GM12892 (cell line): Measurements from ENCODE around the gene PIAS4.

Experiments used
- POLR2A ChIP-seq: IDR thresholded peaks from 2 replicates; pipeline ENCODE4 v1.6.1; 2011; ENCODE audit warnings: low read depth, low read length, control low read depth
- POLR2AphosphoS5 ChIP-seq: IDR thresholded peaks from 2 replicates; pipeline ENCODE4 v1.6.1; 2011; ENCODE audit warnings: low read depth, low read length, control low read depth

DNA sequence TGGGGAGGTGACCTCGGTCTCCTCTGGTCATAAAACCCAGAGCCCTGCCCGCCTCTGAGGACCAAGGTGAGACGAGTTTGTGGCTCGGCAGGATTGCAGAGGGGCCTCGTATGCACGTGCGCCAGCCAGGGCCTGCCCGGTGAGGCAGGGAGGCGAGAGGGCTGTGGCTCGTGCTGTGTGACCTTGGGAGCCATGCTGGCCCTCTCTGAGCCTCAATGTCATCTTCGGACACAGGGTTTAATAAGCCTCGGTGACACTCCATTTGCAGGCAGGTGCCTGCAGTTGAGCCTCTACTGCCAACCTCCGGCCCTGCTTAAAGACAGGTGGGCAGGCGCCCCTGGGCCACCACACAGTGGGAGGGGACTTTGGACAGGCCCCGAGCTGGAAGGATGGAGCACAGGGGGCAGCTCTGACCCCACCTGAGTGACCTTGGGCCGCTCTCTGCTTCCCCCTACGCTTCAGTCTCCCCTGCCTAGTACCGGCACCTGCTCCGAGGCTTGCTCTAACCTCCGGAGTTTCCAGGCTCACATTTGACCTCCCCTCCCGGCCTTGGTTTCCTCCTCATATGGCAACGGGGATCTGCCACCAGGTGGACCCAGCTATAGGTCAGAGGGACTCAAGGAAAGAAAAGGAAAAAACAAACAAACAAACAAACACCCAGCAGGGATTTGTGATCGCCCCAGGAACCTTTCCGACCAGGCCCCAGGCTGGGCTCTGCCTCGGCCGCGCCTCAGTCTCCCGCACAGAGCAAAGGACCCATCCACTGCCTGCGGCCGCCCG is 56.0 kb downstream of the PIAS4 start:
- TF ChIP-seq POLR2AphosphoS5 (no peak), POLR2A (no peak)
